GM21619 (cell line): ENCODE measurements around the gene DCPS.

Experiments
- ATAC-seq: cut with Tn5 transposase; IDR thresholded peaks from one replicate; pipeline ENCODE4 v1.9.1; 2021; ENCODE audit not compliant: unreplicated experiment

The DCPS gene

DNA sequence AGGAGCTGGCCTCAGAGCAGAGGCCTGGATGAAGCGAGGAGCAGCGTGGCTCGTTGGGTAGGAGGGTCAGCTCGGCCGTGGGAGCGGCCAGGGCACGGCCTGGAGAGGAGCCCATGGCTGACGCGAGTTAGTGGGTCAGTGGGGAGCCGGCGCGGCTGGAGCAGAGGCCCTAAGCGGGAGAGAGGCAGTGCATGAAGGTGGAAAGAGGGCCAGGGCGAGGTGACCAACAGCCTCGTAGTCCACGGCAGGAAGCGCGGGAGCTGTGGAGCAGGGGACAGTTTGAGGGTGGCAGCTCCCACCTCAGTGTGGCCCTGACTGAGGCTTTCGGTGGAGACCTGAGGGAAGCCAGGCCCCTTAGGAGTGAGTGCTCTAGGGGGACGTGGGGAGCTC lies 24.1 kb downstream of the DCPS start:
- no peak for ATAC-seq

DNA sequence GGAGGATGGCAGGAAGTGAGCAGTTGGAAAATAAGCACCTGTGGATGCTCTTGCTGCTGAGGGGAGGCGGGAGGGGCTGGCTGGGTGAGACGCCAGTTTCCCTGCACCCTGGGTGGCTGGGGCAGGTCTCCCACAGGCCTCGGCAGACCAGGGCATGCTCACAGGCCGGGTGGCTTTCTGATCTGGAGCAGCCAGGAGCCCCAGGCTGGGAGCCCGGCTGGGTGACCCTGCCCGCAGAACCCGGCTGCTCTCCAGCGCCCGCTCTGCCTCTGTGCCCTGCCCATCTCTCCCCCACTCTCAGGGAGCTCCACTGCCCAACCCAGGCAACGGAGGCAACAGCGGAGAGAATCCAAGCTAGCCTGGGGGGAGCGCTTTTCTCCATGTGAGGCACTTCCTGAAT lies 24.6 kb downstream of the DCPS start:
- no peak for ATAC-seq

DNA sequence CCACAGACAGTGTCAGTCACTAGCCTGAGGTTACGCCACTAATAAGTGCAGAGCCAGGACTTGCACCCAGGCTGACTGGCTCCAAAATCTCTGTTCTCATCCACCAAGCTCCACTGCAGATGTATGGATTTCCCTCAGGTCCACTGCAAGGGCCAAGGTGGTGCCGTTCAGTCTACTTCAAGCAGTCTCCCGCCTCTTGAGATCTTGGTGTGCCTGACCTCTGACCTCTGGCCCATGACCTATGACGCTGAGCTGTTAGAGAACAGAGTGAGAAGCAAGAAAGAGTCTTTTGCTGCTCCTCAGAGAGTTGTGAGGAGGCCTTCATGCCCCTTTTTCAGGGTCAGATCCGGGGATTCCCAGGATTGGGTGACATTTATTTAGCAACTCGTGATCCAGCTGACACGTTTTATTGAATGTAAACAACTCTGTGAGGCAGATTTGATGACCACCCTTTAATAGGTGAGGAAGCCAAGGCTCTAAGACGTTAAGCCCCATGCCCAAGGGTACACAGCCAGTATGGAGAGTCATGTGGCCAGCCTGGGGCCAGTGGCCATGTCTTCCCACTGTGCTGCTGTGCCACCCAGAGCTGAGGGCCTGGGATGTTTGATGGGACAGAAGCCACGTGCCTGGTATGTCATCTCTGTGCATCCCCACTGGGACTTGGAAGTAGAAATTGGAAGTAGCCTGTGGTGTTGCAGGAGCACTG lies 25.2 kb downstream of the DCPS start:
- ATAC-seq = no peak

DNA sequence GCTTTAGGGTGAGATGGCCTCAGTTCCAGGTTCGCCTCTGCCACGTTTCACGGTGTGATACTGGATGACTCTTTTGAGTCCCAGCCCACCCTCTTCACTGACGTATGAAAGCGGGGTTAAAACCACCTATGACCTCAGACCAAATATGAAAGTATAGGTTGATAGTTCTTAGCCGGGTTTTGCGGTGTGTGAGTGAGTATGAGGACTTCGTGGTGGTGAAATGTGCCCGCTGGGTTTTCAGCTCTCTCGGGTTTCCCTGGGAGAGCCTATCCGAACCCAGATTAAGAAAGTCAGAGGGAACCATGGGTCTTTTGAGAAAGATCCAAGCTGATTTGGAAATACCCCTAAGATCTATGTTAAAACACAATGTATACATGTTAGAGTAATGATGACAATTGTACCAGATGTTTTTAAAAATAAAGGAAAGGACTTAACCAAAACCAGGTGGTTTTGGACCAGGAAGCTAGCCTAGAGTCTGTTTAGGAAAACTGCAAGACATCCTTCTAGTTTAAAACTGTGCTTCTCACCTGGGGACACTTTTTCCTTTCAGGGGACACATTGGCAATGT lies 25.9 kb downstream of the DCPS start:
- ATAC-seq = no peak

- no peak for ATAC-seq
Measured at GRCh38 chr11:126331286-126331685, 27.4 kb downstream of the DCPS start.

- ATAC-seq = no peak
Measured at GRCh38 chr11:126332221-126332711, 28.4 kb downstream of the DCPS start.

DNA sequence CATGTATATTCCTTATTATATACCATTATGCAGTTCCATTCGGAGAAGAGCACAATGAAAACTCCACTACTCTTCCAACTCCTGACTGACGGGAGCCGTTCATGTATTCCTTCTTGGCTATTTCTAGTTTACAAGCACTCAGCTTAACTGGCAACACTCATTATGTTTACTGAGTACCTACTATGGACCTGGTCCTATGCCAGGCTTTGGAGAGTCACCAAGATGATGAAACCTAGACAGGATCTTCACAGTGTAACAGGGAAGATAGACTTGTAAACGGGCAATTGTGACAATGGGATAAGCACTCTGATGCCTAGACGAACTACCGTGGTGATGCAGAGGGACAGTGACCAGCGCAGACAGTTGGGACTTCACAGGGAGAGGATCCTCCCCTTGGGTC lies 29.3 kb downstream of the DCPS start:
- ATAC-seq = no peak

- no peak for ATAC-seq
Measured at GRCh38 chr11:126334659-126335462, 31.0 kb downstream of the DCPS start.

DNA sequence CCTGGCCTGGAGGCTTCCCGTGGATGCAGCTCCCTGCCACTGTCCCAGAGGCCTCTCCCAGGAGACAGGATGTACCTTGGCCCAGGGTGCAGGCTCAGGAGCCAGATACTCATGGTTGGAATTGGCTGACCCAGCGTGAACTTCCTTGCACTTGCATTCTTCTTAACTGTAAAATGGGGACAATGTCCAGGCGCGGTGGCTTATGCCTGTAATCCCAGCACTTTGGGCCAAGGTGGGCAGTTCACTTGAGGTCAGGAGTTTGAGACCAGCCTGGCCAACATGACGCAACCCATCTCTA lies 31.6 kb downstream of the DCPS start:
- ATAC-seq = no peak

DNA sequence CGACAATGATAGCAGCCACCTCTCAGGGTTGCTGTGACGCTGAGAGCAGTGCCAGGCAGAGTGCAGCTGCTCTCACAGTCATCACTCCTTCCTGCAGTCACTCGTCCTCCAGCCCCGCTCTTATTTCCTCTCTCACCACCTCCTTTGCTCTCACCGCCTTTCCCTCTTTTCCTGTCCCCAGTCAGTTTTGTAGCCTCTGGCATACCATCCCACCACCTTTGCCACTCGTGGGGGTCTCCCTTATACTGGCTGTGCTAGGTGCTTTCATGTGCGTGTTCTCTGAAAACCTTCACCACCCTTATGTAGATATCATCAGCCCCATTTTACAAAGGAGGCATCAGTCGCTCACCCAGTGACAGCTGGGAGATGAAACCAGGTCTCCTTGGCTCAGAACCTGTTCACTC lies 32.3 kb downstream of the DCPS start:
- no peak for ATAC-seq

DNA sequence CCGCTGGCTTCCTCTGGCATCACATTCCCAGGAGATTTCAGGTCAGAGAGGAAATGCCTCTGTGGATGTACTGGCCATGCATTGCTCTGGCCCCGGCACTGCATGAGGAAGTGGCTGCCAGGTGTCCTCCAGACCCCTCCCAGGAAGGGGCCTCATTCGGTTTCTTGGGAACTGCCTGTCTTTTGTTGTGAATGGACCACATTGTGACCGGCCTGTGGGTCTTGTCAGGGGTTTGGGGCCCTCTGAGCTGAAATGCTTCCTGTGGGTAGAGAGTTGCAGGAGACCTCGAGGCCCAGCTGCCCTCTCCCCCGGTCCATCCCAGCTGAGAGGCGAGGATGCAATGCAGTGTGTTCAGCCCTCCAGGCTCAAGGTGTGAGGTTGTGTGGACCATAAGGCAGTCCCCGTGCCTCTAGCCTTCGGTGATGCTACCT lies 32.8 kb downstream of the DCPS start:
- no peak for ATAC-seq

GRCh38 chr11:126337126-126337473 lies 33.2 kb downstream of the DCPS start:
- ATAC-seq = no peak

DNA sequence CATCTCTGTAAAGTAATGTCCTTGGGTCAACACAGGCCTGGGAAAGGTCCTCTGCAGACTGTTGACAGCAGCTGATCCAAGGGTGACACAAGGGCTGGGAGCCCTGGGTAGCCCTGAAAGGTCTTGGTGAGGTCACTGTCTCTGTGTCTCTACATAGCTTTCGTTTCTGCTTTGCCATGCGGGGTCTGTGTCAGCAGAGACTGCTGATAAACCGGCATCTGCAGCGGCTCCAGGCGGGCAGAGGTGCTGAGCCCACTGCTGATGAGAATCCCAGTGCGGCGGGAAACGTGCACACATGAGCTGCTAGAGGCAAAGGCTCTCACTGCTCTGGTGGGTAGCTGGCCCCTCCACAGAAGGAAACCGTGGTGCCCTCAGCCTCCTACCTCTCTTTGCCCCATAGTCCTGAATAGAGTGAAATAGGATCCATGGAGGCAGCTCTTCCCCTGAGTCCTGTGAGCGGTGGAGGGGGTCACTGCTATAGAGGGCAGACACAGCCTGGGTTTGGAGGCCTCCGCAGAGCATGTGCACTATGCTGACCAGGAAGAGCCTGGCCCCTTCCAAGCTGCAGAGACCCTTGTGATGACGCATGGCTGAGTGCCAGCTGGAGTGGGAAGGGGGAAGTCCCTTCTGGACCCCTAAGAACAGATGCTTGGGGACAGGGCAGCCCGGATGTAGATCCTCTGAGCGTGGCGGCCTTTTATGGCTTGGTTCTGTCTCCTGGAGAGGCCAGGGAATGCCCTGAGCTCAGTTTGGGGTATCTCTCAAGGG lies 33.8 kb downstream of the DCPS start:
- no peak for ATAC-seq

DNA sequence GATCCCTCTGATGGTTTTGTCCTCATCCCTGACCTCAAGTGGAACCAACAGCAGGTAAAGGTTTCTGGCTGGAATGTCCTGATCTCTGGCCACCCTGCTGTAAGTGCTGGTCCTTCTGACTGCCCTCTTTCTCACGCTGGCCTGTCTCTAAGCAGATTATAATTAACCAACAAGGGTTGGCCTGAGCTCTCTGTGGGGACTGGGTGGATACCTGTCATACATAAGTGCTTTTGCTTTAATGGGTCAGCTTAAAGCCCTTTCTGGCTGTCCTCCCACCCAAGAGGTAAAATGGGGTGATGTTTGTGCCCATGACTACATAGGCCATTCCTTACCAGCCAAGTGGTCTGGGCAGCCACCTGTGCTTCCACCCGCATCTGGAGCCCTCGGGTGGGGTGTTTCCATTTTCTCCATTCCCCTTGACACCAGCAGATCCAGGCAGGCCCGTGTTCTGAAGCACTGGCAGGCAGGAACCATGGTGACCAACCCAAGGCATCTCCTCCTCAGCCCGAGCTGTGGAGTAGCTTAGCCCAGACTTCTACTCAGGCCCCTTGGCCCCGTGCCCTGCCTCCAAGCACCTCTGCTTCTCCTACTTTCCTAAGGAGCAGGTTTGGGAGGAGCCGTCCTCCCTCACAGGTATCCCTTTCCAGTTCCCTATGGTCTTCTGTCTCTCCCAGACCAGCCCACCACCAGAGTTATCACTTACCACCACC lies 34.6 kb downstream of the DCPS start:
- ATAC-seq = no peak

GRCh38 chr11:126339073-126339862 lies 35.4 kb downstream of the DCPS start:
- ATAC-seq = no peak

GRCh38 chr11:126339863-126340434 lies 36.1 kb downstream of the DCPS start:
- ATAC-seq = no peak

GRCh38 chr11:126340960-126341606 lies 37.2 kb downstream of the DCPS start:
- ATAC-seq = no peak

DNA sequence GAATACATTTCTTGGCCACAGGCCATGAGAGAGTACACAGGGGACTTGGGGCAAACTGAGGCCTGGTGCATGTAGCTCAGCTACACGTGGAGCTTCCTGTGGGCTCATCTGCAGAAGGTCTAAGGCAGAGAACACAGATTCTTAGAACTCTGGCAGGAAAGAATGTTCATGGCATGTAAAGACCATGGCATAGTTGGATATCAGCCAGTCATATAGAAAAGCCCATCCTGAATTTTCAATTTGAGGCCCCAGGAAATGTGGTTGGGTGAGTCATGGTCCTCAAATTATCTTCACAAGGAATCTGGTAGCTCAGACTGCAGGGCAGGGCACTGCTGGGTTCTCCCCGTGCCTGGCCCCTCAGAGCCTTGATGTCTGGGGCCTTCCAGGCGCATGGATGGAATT lies 37.9 kb downstream of the DCPS start:
- ATAC-seq = no peak

DNA sequence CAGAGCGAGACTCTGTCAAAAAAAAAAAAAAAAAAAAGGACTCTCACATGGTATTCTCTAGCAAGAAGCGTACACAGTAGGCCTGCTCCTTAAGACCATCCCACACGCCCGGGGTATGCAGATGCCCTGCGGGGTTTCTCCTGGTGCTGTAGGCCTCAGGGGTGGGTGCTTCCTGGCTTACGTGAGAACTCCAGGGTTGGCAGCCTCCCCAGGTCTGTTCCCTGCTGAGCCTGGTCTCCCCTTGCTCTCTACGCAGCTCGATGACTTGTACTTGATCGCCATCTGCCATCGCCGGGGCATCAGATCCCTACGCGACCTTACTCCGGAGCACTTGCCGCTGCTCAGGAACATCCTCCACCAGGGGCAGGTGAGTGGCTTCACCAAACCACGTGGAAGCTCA lies 39.2 kb downstream of the DCPS start:
- no peak for ATAC-seq
